ES-I3 (cell line): ENCODE data around the gene ZNF469.

Experiments
- H3K36me3 ChIP-seq: 2 replicates; pipeline ENCODE4 v1.6.1; 2013; ENCODE audit warnings: mild to moderate bottlenecking, low read length, control low read depth, moderate library complexity; ENCODE audit not compliant: insufficient read depth
- H3K4me1 ChIP-seq: 2 replicates; pipeline ENCODE4 v1.6.1; 2013; ENCODE audit warnings: mild to moderate bottlenecking, control low read depth, low read length; ENCODE audit not compliant: insufficient read depth
- H3K9ac ChIP-seq: 2 replicates; pipeline ENCODE4 v1.6.1; 2013; ENCODE audit warnings: low read depth, mild to moderate bottlenecking, low read length, moderate library complexity
- H3K9me3 ChIP-seq: 2 replicates; pipeline ENCODE4 v1.6.1; 2013; ENCODE audit warnings: mild to moderate bottlenecking, low read length, moderate library complexity; ENCODE audit not compliant: control insufficient read depth, insufficient read depth

Gene ZNF469

GRCh38 chr16:88419790-88420189 is 37.0 kb downstream of the ZNF469 start:
- Histone ChIP-seq H3K9me3 (no peaks in the 10 kb centered on the region), H3K36me3 (no peaks in the 10 kb centered on the region), H3K4me1 (no peaks in the 10 kb centered on the region), H3K9ac (no peak overlapping the region)

GRCh38 chr16:88420496-88420895 is 37.7 kb downstream of the ZNF469 start:
- H3K4me1 ChIP-seq: no peaks in the 10 kb centered on the region
- H3K9me3 ChIP-seq: no peaks in the 10 kb centered on the region
- no peaks in the 10 kb centered on the region for H3K36me3 ChIP-seq
- H3K9ac ChIP-seq: no peak overlapping the region

GRCh38 chr16:88421301-88421700 is 38.5 kb downstream of the ZNF469 start:
- Histone ChIP-seq H3K9me3 (no peaks in the 10 kb centered on the region), H3K9ac (no peak overlapping the region), H3K36me3 (no peaks in the 10 kb centered on the region), H3K4me1 (no peaks in the 10 kb centered on the region)

- H3K9ac ChIP-seq: no peak overlapping the region
- H3K4me1 ChIP-seq: no peaks in the 10 kb centered on the region
- no peaks in the 10 kb centered on the region for H3K9me3 ChIP-seq
- H3K36me3 ChIP-seq: no peaks in the 10 kb centered on the region
These were observed 39.2 kb downstream of the ZNF469 start for GRCh38 chr16:88421871-88422433.

- H3K9me3 ChIP-seq: no peaks in the 10 kb centered on the region
- H3K9ac ChIP-seq: no peak overlapping the region
- H3K4me1 ChIP-seq: no peaks in the 10 kb centered on the region
- no peaks in the 10 kb centered on the region for H3K36me3 ChIP-seq
These were observed 40.1 kb downstream of the ZNF469 start for GRCh38 chr16:88422733-88423447.

GRCh38 chr16:88423448-88423850 is 40.7 kb downstream of the ZNF469 start:
- Histone ChIP-seq H3K4me1 (no peaks in the 10 kb centered on the region), H3K9ac (no peak overlapping the region), H3K9me3 (no peaks in the 10 kb centered on the region), H3K36me3 (no peaks in the 10 kb centered on the region)

- no peak overlapping the region for H3K9ac ChIP-seq
- no peaks in the 10 kb centered on the region for H3K9me3 ChIP-seq
- H3K36me3 ChIP-seq: no peaks in the 10 kb centered on the region
- H3K4me1 ChIP-seq: no peaks in the 10 kb centered on the region
These were observed 42.0 kb downstream of the ZNF469 start for GRCh38 chr16:88424587-88425235.

GRCh38 chr16:88426018-88426417 is 43.3 kb downstream of the ZNF469 start:
- Histone ChIP-seq H3K9me3 (no peaks in the 10 kb centered on the region), H3K9ac (no peak overlapping the region), H3K4me1 (no peaks in the 10 kb centered on the region), H3K36me3 (no peaks in the 10 kb centered on the region)

- Histone ChIP-seq H3K9me3 (no peaks in the 10 kb centered on the region), H3K36me3 (no peaks in the 10 kb centered on the region), H3K4me1 (no peaks in the 10 kb centered on the region), H3K9ac (no peak overlapping the region)
These were observed 44.6 kb downstream of the ZNF469 start for GRCh38 chr16:88427376-88427775.

GRCh38 chr16:88428156-88428555 is 45.4 kb downstream of the ZNF469 start:
- Histone ChIP-seq H3K9me3 (no peaks in the 10 kb centered on the region), H3K4me1 (no peaks in the 10 kb centered on the region), H3K36me3 (no peaks in the 10 kb centered on the region), H3K9ac (no peak overlapping the region)

- Histone ChIP-seq H3K9ac (no peak overlapping the region), H3K36me3 (no peaks in the 10 kb centered on the region), H3K4me1 (no peaks in the 10 kb centered on the region)
These were observed 46.0 kb downstream of the ZNF469 start for GRCh38 chr16:88428616-88429386.

GRCh38 chr16:88429387-88430184 is 46.8 kb downstream of the ZNF469 start:
- Histone ChIP-seq H3K36me3 (no peaks in the 10 kb centered on the region), H3K9ac (no peak overlapping the region), H3K9me3 (no peaks in the 10 kb centered on the region), H3K4me1 (no peaks in the 10 kb centered on the region)

More at GRCh38 chr16:88428616-88429386, 46.0 kb downstream of the ZNF469 start:
- no peaks in the 10 kb centered on the region for H3K9me3 ChIP-seq

- Histone ChIP-seq H3K9me3 (no peaks in the 10 kb centered on the region), H3K9ac (no peak overlapping the region), H3K36me3 (no peaks in the 10 kb centered on the region), H3K4me1 (no peaks in the 10 kb centered on the region)
These were observed 47.4 kb downstream of the ZNF469 start for GRCh38 chr16:88430185-88430523.
